ENCODE results near the gene RNF113B. TPM values are rescaled to one million over a fixed set of nuclear protein-coding genes. Genes with fewer than 3 reads are reported as not detected.

The RNF113B gene
- total and polyA plus RNA-seq, 2 experiments from 2014 or later, result 0.19 TPM; not detected in 1

DNA sequence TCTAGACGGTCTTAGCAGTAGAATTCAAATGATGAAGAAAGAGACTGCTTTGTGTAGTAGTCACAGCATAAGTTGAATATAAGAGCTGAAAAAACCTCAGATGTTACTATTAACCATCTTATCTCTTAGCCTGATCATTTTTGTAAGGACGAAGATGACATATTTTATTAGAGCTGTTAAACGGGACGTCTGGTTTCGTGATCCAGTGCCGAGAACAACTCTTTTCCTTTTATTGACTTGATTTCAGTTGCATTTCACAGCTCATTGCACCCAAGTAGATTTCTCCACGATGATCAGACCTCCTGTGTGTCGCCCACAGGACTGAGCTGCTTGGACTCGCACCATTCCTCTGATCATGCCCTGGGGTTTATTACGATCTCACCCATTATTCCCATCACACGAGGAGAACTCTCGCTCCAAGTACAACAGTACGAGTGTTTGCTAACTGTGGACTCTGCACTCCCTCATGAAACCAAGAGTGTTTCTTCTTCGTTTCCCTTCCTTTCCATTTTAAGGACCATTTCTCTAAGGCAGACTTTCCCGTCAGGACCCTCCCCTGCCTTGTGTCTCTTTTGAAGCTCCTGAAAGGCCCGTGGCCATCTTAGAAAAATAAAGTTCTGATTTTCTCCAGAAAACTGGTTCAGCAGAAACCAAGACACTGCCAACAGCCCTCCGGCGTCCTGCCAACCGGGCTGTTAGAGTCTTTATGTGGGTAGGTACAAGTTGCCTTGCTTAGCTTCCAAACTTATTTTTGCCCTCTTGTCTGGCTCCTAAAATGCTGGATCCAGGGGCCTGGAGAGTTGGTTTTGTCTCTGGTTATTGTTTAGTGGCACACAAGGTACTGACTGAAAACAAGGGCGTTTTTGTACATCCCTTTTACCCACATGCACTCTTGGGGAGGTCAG is 48.2 kb upstream of the RNF113B start:
- H3K27ac Mint-ChIP-seq, result no peak overlapping the region

More for the DNA sequence above, 48.2 kb upstream of the RNF113B start:
- Histone ChIP-seq H3K4me2 (no peak overlapping the region), H2AFZ (no peak overlapping the region), H3F3A (replicated peaks; ENCODE audit: low read depth) (no peaks in the 10 kb centered on the region), H3K36me3 (ENCODE audit: insufficient read depth) (no peaks in the 10 kb centered on the region), H3K79me2 (replicated peaks; ENCODE audit: insufficient read depth) (peaks cover 85% of the 10 kb centered on the region), H3K4me3 (no peak overlapping the region), H4K20me1 (replicated peaks; ENCODE audit: insufficient read depth) (peaks cover 6% of the 10 kb centered on the region), H3K9me2 (ENCODE audit: insufficient read depth) (no peaks in the 10 kb centered on the region), H3K4me1 (ENCODE audit: insufficient read depth) (0 out of 2 replicates have a peak, but pooled peaks cover 4% of the 10 kb centered on the region), H3K27me3 (ENCODE audit: insufficient read depth) (no peaks in the 10 kb centered on the region), H3K27ac (ENCODE audit: low read depth) (no peak overlapping the region)
- Mint-ChIP-seq H3K4me3 (no peak overlapping the region), H3K4me1 (peaks cover 9% of the 10 kb centered on the region), H3K36me3 (ENCODE audit: low read depth) (peaks cover 42% of the 10 kb centered on the region), H3K27me3 (ENCODE audit: insufficient read depth, low read depth, poor library complexity) (peaks cover 4% of the 10 kb centered on the region), H3K9me3 (peaks cover 6% of the 10 kb centered on the region)
- ATAC-seq, result no peak
- DNase-seq (ENCODE audit: low spot score), result no peak
- no peak for TF ChIP-seq CREB1 (CRISPR knock-in tag; IDR thresholded peaks at IDR 0.05; ENCODE audit: low read depth)
- TF ChIP-seq, protein P1, sequence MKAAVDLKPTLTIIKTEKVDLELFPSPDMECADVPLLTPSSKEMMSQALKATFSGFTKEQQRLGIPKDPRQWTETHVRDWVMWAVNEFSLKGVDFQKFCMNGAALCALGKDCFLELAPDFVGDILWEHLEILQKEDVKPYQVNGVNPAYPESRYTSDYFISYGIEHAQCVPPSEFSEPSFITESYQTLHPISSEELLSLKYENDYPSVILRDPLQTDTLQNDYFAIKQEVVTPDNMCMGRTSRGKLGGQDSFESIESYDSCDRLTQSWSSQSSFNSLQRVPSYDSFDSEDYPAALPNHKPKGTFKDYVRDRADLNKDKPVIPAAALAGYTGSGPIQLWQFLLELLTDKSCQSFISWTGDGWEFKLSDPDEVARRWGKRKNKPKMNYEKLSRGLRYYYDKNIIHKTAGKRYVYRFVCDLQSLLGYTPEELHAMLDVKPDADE (IDR thresholded peaks at IDR 0.05), result no peak
- TF ChIP-seq ZNF331 (CRISPR knock-in tag; IDR thresholded peaks at IDR 0.05; ENCODE audit: low read depth), result no peak
- TF ChIP-seq STAT1 (IDR thresholded peaks at IDR 0.05; ENCODE audit: unreplicated experiment), result no peak
- TF ChIP-seq POLR2AphosphoS5 (IDR thresholded peaks at IDR 0.05; ENCODE audit: low read depth), result no peak
- TF ChIP-seq JUNB (IDR thresholded peaks at IDR 0.05; ENCODE audit: unreplicated experiment), result no peak
- TF ChIP-seq, protein P2, sequence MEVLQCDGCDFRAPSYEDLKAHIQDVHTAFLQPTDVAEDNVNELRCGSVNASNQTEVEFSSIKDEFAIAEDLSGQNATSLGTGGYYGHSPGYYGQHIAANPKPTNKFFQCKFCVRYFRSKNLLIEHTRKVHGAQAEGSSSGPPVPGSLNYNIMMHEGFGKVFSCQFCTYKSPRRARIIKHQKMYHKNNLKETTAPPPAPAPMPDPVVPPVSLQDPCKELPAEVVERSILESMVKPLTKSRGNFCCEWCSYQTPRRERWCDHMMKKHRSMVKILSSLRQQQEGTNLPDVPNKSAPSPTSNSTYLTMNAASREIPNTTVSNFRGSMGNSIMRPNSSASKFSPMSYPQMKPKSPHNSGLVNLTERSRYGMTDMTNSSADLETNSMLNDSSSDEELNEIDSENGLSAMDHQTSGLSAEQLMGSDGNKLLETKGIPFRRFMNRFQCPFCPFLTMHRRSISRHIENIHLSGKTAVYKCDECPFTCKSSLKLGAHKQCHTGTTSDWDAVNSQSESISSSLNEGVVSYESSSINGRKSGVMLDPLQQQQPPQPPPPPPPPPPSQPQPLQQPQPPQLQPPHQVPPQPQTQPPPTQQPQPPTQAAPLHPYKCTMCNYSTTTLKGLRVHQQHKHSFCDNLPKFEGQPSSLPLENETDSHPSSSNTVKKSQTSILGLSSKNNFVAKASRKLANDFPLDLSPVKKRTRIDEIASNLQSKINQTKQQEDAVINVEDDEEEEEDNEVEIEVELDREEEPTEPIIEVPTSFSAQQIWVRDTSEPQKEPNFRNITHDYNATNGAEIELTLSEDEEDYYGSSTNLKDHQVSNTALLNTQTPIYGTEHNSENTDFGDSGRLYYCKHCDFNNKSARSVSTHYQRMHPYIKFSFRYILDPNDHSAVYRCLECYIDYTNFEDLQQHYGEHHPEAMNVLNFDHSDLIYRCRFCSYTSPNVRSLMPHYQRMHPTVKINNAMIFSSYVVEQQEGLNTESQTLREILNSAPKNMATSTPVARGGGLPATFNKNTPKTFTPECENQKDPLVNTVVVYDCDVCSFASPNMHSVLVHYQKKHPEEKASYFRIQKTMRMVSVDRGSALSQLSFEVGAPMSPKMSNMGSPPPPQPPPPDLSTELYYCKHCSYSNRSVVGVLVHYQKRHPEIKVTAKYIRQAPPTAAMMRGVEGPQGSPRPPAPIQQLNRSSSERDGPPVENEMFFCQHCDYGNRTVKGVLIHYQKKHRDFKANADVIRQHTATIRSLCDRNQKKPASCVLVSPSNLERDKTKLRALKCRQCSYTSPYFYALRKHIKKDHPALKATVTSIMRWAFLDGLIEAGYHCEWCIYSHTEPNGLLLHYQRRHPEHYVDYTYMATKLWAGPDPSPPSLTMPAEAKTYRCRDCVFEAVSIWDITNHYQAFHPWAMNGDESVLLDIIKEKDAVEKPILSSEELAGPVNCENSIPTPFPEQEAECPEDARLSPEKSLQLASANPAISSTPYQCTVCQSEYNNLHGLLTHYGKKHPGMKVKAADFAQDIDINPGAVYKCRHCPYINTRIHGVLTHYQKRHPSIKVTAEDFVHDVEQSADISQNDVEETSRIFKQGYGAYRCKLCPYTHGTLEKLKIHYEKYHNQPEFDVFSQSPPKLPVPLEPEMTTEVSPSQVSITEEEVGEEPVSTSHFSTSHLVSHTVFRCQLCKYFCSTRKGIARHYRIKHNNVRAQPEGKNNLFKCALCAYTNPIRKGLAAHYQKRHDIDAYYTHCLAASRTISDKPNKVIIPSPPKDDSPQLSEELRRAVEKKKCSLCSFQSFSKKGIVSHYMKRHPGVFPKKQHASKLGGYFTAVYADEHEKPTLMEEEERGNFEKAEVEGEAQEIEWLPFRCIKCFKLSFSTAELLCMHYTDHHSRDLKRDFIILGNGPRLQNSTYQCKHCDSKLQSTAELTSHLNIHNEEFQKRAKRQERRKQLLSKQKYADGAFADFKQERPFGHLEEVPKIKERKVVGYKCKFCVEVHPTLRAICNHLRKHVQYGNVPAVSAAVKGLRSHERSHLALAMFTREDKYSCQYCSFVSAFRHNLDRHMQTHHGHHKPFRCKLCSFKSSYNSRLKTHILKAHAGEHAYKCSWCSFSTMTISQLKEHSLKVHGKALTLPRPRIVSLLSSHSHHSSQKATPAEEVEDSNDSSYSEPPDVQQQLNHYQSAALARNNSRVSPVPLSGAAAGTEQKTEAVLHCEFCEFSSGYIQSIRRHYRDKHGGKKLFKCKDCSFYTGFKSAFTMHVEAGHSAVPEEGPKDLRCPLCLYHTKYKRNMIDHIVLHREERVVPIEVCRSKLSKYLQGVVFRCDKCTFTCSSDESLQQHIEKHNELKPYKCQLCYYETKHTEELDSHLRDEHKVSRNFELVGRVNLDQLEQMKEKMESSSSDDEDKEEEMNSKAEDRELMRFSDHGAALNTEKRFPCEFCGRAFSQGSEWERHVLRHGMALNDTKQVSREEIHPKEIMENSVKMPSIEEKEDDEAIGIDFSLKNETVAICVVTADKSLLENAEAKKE (CRISPR knock-in tag; IDR thresholded peaks at IDR 0.05), result no peak
